Immature natural killer cell (primary cell): Measurements from ENCODE around the gene SBF1. TPM values are rescaled to one million over a fixed set of nuclear protein-coding genes. Genes with fewer than 3 reads are reported as not detected.

Source experiments
- DNase-seq, 3 donors: peaks; one replicate each; pipeline ENCODE4 v3.0.0; 2022; ENCODE audit warnings: mixed read lengths in 1 of 3
- H3K27ac Mint-ChIP-seq, 6 donors: one replicate each; pipeline ENCODE4 v1.8.0; 2020; ENCODE audit warnings: mixed read lengths in 6 of 6, mild to moderate bottlenecking in 5 of 6, inconsistent platforms in 4 of 6, moderate library complexity in 3 of 6
- H3K27me3 Mint-ChIP-seq, 3 donors: one replicate each; pipeline ENCODE4 v1.8.0; 2020 to 2021; ENCODE audit warnings: low read depth in 3 of 3, mild to moderate bottlenecking in 3 of 3, mixed read lengths in 3 of 3, moderate library complexity in 3 of 3, inconsistent platforms in 1 of 3
- H3K36me3 Mint-ChIP-seq, 3 donors: one replicate each; pipeline ENCODE4 v1.8.0; 2020; ENCODE audit warnings: mixed read lengths in 3 of 3, inconsistent platforms in 2 of 3, mild to moderate bottlenecking in 2 of 3
- H3K4me1 Mint-ChIP-seq, 2 donors: one replicate each; pipeline ENCODE4 v1.8.0; 2020; ENCODE audit warnings: inconsistent platforms in 2 of 2, mild to moderate bottlenecking in 2 of 2, mixed read lengths in 2 of 2, moderate library complexity in 1 of 2
- H3K4me3 Mint-ChIP-seq, 5 donors: one replicate each; pipeline ENCODE4 v1.8.0; 2020; ENCODE audit warnings: mild to moderate bottlenecking in 5 of 5, mixed read lengths in 5 of 5, inconsistent platforms in 3 of 5, moderate library complexity in 3 of 5
- H3K9me3 Mint-ChIP-seq, 6 donors: one replicate each; pipeline ENCODE4 v1.8.0; 2020; ENCODE audit warnings: mild to moderate bottlenecking in 6 of 6, mixed read lengths in 6 of 6, inconsistent platforms in 4 of 6, moderate library complexity in 3 of 6
- polyA plus RNA-seq, 3 donors: library from polyadenylated mRNA; unstranded; fragments of 300-500 nt; fragmentation: Illumina TruSeq; gene quantifications; one replicate each; pipeline ENCODE4 v1.2.3, GENCODE V29; 2021

The SBF1 gene
- polyA plus RNA-seq, 3 donors from 2014 or later = 12.1 to 42.8 (median 14.2) TPM

- H3K9me3 Mint-ChIP-seq = peaks cover 0 to 2% (median 0%) of the 10 kb centered on the region in 6 donors
Observed at GRCh38 chr22:50471962-50472361, 2.9 kb downstream of the SBF1 start.

DNA sequence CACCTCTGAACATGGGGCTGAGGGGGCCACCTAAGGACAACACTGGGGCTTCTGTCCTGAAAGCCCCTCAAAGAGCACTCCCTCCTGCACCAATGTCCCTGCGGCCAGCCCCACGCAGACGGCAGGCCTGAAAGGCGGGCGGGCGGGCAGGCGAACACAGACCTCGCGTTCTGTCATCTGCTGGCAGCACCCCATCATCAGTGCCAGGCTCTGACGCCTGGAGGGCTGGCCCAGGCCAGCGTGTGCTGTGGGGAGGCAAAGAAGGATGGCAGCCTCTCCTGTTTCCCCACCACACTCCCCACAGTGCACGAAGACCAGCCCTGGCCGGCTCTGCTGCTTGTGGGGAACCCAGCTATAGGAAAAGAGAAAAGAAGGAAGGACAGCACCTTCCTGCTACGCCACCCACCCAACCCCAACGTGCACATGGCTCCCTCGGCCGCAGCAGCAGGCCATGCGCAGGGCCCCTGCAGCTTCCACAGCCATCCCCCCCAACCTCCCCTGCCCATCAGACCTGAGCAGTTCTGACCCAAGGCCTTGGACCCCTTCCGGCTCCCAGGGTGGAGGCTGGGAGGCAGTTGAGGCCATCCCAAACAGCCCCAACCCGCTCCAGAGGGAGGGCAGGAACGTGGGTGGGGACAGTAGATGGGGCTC lies 3.5 kb downstream of the SBF1 start:
- no peak for DNase-seq
- Mint-ChIP-seq H3K27ac (peak overlapping the region; percentile 91 to 98 (median 96)), H3K4me3 (peak overlapping the region; percentile 77 to 97 (median 83)), H3K36me3 (peaks cover 4 to 6% (median 4%) of the 10 kb centered on the region in 3 donors), H3K27me3 (peaks cover 15 to 30% (median 16%) of the 10 kb centered on the region in 3 donors), H3K9me3 (peaks cover 0 to 2% (median 0%) of the 10 kb centered on the region in 6 donors), H3K4me1 (peaks cover 67% of the 10 kb centered on the region in 2 donors)

More at GRCh38 chr22:50471962-50472361, 2.9 kb downstream of the SBF1 start:
- peaks cover under 1 to 1% (median under 1%) of the 10 kb centered on the region in 3 donors for H3K36me3 Mint-ChIP-seq
- peak overlapping the region; percentile 54 to 97 (median 83) for H3K4me3 Mint-ChIP-seq
- DNase-seq = no peak
- peaks cover 15 to 33% (median 16%) of the 10 kb centered on the region in 3 donors for H3K27me3 Mint-ChIP-seq
- H3K27ac Mint-ChIP-seq = peak overlapping the region; percentile 57 to 98 (median 92)
- H3K4me1 Mint-ChIP-seq = peaks cover 61 to 64% of the 10 kb centered on the region in 2 donors

DNA sequence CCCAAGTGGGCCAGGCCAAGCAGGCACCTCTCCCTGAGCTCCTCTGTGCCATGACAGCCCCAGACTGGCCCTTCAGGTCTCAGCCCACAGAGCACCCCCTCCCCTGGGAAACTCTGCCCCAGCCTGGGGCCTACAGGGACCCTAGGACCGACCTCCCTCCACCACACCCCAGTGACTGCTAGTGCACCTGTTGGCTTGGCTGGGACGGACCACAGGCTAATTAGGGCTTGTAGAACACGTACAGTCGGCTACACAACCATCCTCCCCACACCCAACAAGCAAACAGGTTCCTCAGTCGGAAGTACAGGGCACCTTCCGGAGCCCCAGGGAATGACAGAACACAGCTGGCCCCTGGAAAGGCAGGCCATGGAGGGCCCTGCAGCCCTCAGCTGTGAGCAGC lies 4.3 kb downstream of the SBF1 start:
- H3K9me3 Mint-ChIP-seq = peaks cover 0 to 2% (median 0%) of the 10 kb centered on the region in 6 donors
- peak overlapping the region; percentile 77 to 97 (median 83) for H3K4me3 Mint-ChIP-seq
- DNase-seq = no peak
- H3K36me3 Mint-ChIP-seq = peaks cover 4 to 6% (median 4%) of the 10 kb centered on the region in 3 donors
- peaks cover 66 to 67% of the 10 kb centered on the region in 2 donors for H3K4me1 Mint-ChIP-seq
- H3K27me3 Mint-ChIP-seq = peaks cover 15 to 23% (median 16%) of the 10 kb centered on the region in 3 donors
- H3K27ac Mint-ChIP-seq = peak overlapping the region; percentile 91 to 98 (median 96)

DNA sequence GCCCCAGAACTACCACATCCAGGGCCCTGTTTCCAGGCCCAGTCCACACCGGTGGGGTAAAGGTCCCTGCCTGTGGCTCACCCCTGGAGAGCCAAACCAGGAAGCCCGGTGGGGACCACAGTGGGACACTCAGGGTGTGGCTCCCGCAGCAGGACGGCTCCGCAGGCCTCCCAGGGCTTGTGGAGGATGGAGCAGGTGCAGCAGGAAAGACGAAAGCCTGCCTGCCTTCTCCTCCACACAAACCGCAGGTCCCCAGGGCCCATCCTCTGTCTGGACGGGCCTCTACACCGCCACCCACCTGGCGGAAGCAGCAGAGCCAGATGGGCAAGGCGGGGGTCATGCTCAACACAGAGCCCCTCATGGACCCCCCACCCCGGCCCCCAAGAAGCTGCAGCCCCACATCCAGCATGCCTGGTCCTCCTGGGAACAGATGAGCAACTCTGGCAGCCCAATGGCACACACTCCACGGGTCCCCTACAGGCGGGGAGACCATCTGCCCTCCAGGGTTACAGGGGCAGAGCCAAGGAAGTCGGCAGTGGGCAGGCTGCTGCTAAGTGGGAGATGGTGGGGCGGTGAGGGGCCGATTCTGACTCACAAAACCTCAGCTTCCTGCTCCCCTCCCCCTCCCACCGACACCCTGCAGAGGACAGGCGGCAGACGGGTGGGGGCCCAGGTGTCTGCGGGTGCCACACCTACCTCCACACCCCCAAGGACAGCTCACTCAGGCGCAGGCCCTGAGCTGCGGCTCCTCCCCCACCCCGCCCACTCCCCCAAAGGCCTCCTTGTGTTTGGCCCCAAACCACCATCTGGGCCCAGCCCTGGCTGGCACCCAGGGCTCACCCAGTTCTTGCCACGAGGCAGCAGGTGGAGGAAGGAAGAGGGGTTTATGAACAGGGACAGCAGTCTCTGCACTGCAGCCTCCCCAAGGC lies 5.2 kb downstream of the SBF1 start:
- peak; percentile 99 for DNase-seq
- H3K4me1 Mint-ChIP-seq = peaks cover 63 to 67% of the 10 kb centered on the region in 2 donors
- peak overlapping the region; percentile 91 to 98 (median 96) for H3K27ac Mint-ChIP-seq
- peaks cover 16 to 23% (median 16%) of the 10 kb centered on the region in 3 donors for H3K27me3 Mint-ChIP-seq
- peaks cover 0 to 2% (median 0%) of the 10 kb centered on the region in 6 donors for H3K9me3 Mint-ChIP-seq
- peak overlapping the region; percentile 77 to 97 (median 83) for H3K4me3 Mint-ChIP-seq
- H3K36me3 Mint-ChIP-seq = peaks cover 4 to 6% (median 4%) of the 10 kb centered on the region in 3 donors

- H3K36me3 Mint-ChIP-seq = peaks cover 6 to 10% (median 7%) of the 10 kb centered on the region in 3 donors
- DNase-seq = no peak
- H3K27ac Mint-ChIP-seq = peak overlapping the region; percentile 88 to 98 (median 96)
- H3K27me3 Mint-ChIP-seq = peaks cover 12 to 19% (median 16%) of the 10 kb centered on the region in 3 donors
- peak overlapping the region in 4 of 5 donors; percentile 60 to 83 (median 80) for H3K4me3 Mint-ChIP-seq
- peaks cover 57 to 59% of the 10 kb centered on the region in 2 donors for H3K4me1 Mint-ChIP-seq
- H3K9me3 Mint-ChIP-seq = peaks cover 0 to 2% (median 0%) of the 10 kb centered on the region in 6 donors
Observed at GRCh38 chr22:50468626-50469025, 6.2 kb downstream of the SBF1 start.

DNA sequence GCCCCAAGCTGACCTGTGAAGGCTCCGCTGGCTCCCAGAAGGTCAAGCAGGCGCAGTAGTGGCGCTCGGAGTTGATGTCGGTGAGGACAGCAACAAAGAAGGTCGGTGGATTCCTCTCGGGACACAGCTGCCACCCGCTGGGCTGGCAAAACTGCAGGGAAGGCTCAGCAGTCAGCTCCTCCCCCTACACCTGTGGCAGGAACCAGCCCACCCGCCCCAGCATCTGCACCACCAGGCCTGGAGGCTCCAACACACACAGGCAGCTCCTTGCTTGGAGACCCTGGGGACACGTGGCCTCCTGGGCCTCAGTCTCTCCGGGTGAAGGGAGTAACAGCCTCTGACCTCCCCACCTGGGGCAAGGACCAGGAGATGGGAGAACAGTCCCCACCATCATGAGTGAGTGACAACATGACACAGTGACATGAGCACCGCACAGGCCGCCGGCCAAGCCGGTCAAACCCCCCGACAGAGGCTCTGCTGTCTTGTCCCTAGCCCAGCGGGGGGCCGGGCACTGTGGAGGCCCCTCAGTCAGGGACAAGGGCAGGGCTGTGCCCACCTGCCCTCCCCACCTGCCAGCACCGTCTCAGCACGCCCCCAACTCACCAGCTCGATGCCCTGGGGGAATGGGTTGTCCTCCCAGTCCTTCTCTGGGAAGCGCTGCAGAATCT lies 6.9 kb downstream of the SBF1 start:
- Mint-ChIP-seq H3K27me3 (peaks cover 8 to 14% (median 12%) of the 10 kb centered on the region in 3 donors), H3K9me3 (peaks cover 0 to 2% (median 0%) of the 10 kb centered on the region in 6 donors), H3K36me3 (peaks cover 7 to 11% (median 8%) of the 10 kb centered on the region in 3 donors), H3K27ac (peak overlapping the region; percentile 29 to 98 (median 94)), H3K4me3 (no peak overlapping the region), H3K4me1 (peaks cover 50 to 52% of the 10 kb centered on the region in 2 donors)
- DNase-seq = no peak

GRCh38 chr22:50467341-50467740 lies 7.5 kb downstream of the SBF1 start:
- H3K4me3 Mint-ChIP-seq = no peak overlapping the region
- H3K9me3 Mint-ChIP-seq = peaks cover 0 to 2% (median 0%) of the 10 kb centered on the region in 6 donors
- peaks cover 44 to 46% of the 10 kb centered on the region in 2 donors for H3K4me1 Mint-ChIP-seq
- peaks cover 10 to 13% (median 12%) of the 10 kb centered on the region in 3 donors for H3K27me3 Mint-ChIP-seq
- H3K36me3 Mint-ChIP-seq = peaks cover 7 to 11% (median 8%) of the 10 kb centered on the region in 3 donors
- peak overlapping the region in 3 of 6 donors; percentile 68 to 91 (median 82) for H3K27ac Mint-ChIP-seq
- no peak for DNase-seq

GRCh38 chr22:50465066-50465930 lies 9.5 kb downstream of the SBF1 start:
- Mint-ChIP-seq H3K9me3 (peaks cover 0 to 2% (median 0%) of the 10 kb centered on the region in 6 donors), H3K36me3 (peaks cover 7 to 13% (median 11%) of the 10 kb centered on the region in 3 donors), H3K27ac (peak overlapping the region in 1 of 6 donors; percentile 17), H3K4me1 (peaks cover 24 to 29% of the 10 kb centered on the region in 2 donors), H3K4me3 (no peak overlapping the region), H3K27me3 (peaks cover 9 to 10% (median 10%) of the 10 kb centered on the region in 3 donors)
- DNase-seq = no peak

DNA sequence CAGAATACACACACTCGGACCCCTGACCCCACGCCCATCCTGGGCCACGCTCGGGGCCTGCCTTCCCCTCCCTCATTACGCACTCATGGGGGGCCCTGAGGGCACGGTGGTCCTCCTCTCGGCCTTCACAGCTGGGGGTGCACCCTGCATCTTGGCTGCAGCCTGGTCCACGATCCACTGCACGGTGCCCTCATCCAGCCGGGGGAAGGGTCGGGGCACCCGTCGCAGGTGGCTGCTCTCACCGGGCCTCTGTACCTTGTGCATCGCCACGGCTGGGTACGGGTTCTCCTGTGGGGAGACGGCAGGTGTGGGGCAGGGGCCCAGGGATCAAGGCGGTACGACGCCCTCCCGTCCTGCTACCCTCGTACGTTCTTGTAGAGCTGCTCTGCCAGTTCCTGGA lies 10.4 kb downstream of the SBF1 start:
- no peak for DNase-seq
- H3K9me3 Mint-ChIP-seq = no peaks in the 10 kb centered on the region
- no peak overlapping the region for H3K4me3 Mint-ChIP-seq
- H3K27me3 Mint-ChIP-seq = peaks cover 2 to 4% (median 2%) of the 10 kb centered on the region in 3 donors
- peaks cover 7 to 13% (median 11%) of the 10 kb centered on the region in 3 donors for H3K36me3 Mint-ChIP-seq
- peaks cover 15 to 20% of the 10 kb centered on the region in 2 donors for H3K4me1 Mint-ChIP-seq
- no peak overlapping the region for H3K27ac Mint-ChIP-seq

DNA sequence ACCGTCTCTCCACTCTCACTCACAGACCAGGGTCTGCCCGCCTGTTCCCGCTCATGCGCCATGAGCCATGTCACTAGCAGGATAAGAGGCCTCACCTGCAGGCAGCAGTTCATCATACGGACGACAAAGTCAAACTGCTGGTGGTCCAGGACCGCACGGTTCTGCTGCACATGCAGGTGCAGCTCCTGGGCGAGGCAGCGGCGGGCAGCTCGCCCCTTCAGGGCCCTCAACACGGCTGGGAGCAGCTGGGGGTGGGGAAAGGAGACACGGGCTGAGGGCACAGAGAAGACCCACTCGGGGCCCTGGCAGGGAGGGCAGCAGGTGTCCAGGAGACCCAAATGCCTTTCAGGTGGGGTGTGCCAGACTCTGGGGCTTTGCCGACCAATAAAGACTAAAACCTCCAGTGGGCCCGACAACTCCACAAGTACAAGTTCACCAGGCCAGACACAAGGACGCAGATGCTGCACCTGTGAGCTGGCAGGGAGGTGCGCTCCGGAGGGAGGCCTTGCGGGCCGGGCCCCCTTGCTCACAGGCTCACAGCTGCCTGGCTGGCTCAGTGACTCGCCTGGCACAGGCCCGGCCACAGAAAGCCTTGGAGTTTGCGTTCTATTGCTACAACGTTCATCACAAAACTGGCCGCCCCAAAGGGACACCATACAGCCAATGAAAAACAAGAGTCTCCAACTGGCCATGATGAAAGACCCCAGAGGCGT lies 11.5 kb downstream of the SBF1 start:
- no peak for DNase-seq
- Mint-ChIP-seq H3K9me3 (no peaks in the 10 kb centered on the region), H3K36me3 (peaks cover 13 to 14% (median 13%) of the 10 kb centered on the region in 3 donors), H3K4me3 (no peak overlapping the region), H3K4me1 (peaks cover 4 to 9% of the 10 kb centered on the region in 2 donors), H3K27ac (peak overlapping the region in 4 of 6 donors; percentile 34 to 62 (median 52)), H3K27me3 (peaks cover 3 to 4% (median 3%) of the 10 kb centered on the region in 3 donors)

GRCh38 chr22:50461979-50462540 lies 12.8 kb downstream of the SBF1 start:
- no peaks in the 10 kb centered on the region for H3K9me3 Mint-ChIP-seq
- no peak overlapping the region for H3K27ac Mint-ChIP-seq
- DNase-seq = no peak
- peaks cover 13 to 17% (median 13%) of the 10 kb centered on the region in 3 donors for H3K36me3 Mint-ChIP-seq
- H3K4me1 Mint-ChIP-seq = peaks cover 4 to 7% of the 10 kb centered on the region in 2 donors
- no peak overlapping the region for H3K4me3 Mint-ChIP-seq
- H3K27me3 Mint-ChIP-seq = peaks cover 5% of the 10 kb centered on the region in 3 donors
